T-helper 1 cell treated with Interleukin-12 subunit alpha and Interleukin-12 subunit beta and Interleukin-4 antibody, amounts not matched to agents 30 μg/mL and 1 μg/mL, for 36 hours (primary cell): ENCODE data around the gene SPTB.

Experiments used
- H3K27ac Mint-ChIP-seq: one replicate; pipeline ENCODE4 v1.8.0; 2021; ENCODE audit warnings: mild to moderate bottlenecking, mixed read lengths
- H3K27me3 Mint-ChIP-seq: one replicate; pipeline ENCODE4 v1.8.0; 2021; ENCODE audit warnings: low read depth, mixed read lengths
- H3K36me3 Mint-ChIP-seq: one replicate; pipeline ENCODE4 v1.8.0; 2021; ENCODE audit warnings: low read depth, mixed read lengths
- H3K4me1 Mint-ChIP-seq: one replicate; pipeline ENCODE4 v1.8.0; 2021; ENCODE audit warnings: low read depth, mixed read lengths
- H3K4me3 Mint-ChIP-seq: one replicate; pipeline ENCODE4 v1.8.0; 2021; ENCODE audit warnings: mild to moderate bottlenecking, moderate library complexity, mixed read lengths
- H3K9me3 Mint-ChIP-seq: one replicate; pipeline ENCODE4 v1.8.0; 2021; ENCODE audit warnings: mixed read lengths

The SPTB gene

GRCh38 chr14:64849940-64850339 lies 29.8 kb downstream of the SPTB start:
- no peaks in the 10 kb centered on the region for H3K36me3 Mint-ChIP-seq

GRCh38 chr14:64848239-64848638 lies 31.5 kb downstream of the SPTB start:
- H3K27ac Mint-ChIP-seq, result no peak overlapping the region
- no peaks in the 10 kb centered on the region for H3K36me3 Mint-ChIP-seq
- no peak overlapping the region for H3K4me3 Mint-ChIP-seq
- peaks cover 10% of the 10 kb centered on the region for H3K4me1 Mint-ChIP-seq
- no peaks in the 10 kb centered on the region for H3K9me3 Mint-ChIP-seq
- peaks cover 74% of the 10 kb centered on the region for H3K27me3 Mint-ChIP-seq

More at GRCh38 chr14:64849940-64850339, 29.8 kb downstream of the SPTB start:
- Mint-ChIP-seq H3K4me1 (peaks cover 10% of the 10 kb centered on the region), H3K4me3 (no peak overlapping the region), H3K27me3 (peaks cover 62% of the 10 kb centered on the region), H3K9me3 (no peaks in the 10 kb centered on the region), H3K27ac (no peak overlapping the region)

DNA sequence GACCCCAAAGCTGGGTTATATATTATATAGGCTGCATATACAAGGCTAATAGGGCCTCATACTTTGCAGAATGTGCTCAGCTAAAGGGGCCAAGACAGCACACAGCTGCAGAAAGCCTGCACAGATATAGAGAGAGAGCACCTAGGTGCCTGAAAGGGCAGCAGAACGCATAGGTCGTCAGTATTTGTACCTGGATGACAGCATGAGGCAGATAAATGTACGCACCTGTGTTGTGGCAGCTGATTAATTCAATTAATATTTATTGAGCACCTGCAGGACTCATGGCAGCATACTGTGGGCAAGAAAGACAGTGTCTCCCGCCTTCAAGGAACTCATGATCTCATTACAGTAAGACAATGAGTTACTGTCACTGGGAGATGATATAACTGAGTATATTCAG lies 33.4 kb downstream of the SPTB start:
- peaks cover 10% of the 10 kb centered on the region for H3K4me1 Mint-ChIP-seq
- no peak overlapping the region for H3K4me3 Mint-ChIP-seq
- no peaks in the 10 kb centered on the region for H3K9me3 Mint-ChIP-seq
- H3K27me3 Mint-ChIP-seq, result peaks cover 75% of the 10 kb centered on the region
- no peak overlapping the region for H3K27ac Mint-ChIP-seq
- H3K36me3 Mint-ChIP-seq, result no peaks in the 10 kb centered on the region

DNA sequence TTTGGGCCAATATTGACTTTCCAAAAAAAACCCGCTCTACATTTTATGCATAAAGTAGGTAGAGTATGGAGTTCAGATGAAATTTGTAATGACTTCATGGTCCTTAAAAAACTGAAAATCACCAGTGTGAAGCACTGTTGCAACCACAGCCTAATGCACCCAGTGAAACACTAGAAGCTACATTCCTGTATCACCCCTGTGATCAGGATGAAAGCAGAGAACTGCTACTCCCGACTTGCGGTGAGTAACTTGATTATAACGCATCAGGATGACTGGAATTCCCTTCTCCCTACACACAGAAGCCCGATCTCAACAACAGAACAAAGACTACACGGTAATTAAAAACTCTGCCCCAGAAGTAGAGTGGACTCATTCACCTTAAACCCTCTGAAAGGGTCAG lies 33.8 kb downstream of the SPTB start:
- H3K27ac Mint-ChIP-seq, result no peak overlapping the region
- H3K36me3 Mint-ChIP-seq, result no peaks in the 10 kb centered on the region
- H3K27me3 Mint-ChIP-seq, result peaks cover 76% of the 10 kb centered on the region
- no peaks in the 10 kb centered on the region for H3K9me3 Mint-ChIP-seq
- H3K4me3 Mint-ChIP-seq, result no peak overlapping the region
- peaks cover 10% of the 10 kb centered on the region for H3K4me1 Mint-ChIP-seq

DNA sequence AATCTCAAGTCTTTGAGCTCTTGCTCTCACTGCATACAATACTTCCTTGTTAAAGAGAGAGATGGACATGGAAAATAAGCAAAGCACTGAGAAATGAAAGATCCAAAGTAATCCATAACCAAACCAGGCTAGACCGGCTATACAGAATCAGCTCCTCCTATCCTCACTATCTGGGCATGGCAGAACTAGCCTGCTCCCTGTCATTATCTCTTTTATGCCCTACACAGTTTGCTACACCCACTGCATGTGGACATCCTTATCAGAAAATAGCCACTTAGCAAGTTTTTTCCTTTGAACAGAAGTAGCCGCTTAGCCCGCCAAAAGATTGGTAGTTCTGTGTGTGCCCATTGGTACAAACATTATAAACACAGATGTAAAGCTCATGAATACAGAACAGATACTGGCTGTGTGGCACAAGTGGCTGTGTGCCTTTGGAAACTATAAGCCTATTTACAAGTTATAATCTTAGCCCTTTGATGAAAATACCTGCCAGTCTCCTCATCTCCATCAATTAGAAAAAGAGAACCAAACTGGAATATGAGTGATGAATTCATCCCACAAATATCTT lies 34.7 kb downstream of the SPTB start:
- H3K4me3 Mint-ChIP-seq, result no peak overlapping the region
- H3K9me3 Mint-ChIP-seq, result no peaks in the 10 kb centered on the region
- H3K27me3 Mint-ChIP-seq, result peaks cover 69% of the 10 kb centered on the region

DNA sequence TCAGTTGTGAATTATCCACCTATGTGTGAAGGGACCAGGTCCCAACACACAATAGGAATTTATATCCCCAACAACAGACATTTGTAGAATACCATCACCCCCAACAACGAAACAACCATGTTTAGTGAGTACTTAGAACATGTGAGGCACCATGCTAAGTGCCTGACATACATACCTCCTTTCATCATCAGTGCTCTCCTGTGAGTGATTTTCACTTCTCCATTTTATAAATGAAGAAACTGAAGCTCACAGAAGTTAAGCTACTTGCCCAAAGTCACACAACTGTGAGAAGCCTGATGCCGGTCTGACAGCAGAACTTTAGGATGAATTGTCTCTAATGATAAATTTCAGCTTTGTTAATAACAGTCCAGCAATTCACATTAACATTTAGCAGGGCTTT lies 35.4 kb downstream of the SPTB start:
- Mint-ChIP-seq H3K36me3 (no peaks in the 10 kb centered on the region), H3K4me1 (peaks cover 10% of the 10 kb centered on the region), H3K9me3 (no peaks in the 10 kb centered on the region), H3K27ac (no peak overlapping the region), H3K27me3 (peaks cover 62% of the 10 kb centered on the region), H3K4me3 (no peak overlapping the region)

More for the DNA sequence above, 34.7 kb downstream of the SPTB start:
- H3K36me3 Mint-ChIP-seq, result no peaks in the 10 kb centered on the region
- H3K27ac Mint-ChIP-seq, result no peak overlapping the region
- peaks cover 10% of the 10 kb centered on the region for H3K4me1 Mint-ChIP-seq

DNA sequence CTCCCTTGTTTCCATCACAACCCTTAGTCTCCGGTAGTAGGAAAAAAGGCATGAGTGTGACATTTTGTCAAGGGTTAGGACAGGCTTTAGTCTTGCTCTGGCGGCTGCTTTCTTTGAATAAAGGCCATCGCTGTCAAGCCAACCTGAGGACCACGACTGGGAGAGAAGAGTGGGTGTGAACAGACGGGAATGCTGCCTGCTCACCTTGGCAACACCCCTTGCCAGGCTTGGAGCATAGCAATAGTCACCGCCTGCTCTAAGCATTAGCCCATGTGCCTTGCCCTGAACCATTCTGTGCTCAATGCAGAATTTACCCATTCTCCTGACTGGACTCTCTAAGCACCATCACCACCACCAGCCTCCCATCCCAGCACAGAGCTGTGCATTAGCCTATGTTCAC lies 36.2 kb downstream of the SPTB start:
- peaks cover 62% of the 10 kb centered on the region for H3K27me3 Mint-ChIP-seq
- H3K4me3 Mint-ChIP-seq, result no peak overlapping the region
- no peaks in the 10 kb centered on the region for H3K9me3 Mint-ChIP-seq
- H3K27ac Mint-ChIP-seq, result no peak overlapping the region
- H3K4me1 Mint-ChIP-seq, result peaks cover 10% of the 10 kb centered on the region
- H3K36me3 Mint-ChIP-seq, result no peaks in the 10 kb centered on the region

DNA sequence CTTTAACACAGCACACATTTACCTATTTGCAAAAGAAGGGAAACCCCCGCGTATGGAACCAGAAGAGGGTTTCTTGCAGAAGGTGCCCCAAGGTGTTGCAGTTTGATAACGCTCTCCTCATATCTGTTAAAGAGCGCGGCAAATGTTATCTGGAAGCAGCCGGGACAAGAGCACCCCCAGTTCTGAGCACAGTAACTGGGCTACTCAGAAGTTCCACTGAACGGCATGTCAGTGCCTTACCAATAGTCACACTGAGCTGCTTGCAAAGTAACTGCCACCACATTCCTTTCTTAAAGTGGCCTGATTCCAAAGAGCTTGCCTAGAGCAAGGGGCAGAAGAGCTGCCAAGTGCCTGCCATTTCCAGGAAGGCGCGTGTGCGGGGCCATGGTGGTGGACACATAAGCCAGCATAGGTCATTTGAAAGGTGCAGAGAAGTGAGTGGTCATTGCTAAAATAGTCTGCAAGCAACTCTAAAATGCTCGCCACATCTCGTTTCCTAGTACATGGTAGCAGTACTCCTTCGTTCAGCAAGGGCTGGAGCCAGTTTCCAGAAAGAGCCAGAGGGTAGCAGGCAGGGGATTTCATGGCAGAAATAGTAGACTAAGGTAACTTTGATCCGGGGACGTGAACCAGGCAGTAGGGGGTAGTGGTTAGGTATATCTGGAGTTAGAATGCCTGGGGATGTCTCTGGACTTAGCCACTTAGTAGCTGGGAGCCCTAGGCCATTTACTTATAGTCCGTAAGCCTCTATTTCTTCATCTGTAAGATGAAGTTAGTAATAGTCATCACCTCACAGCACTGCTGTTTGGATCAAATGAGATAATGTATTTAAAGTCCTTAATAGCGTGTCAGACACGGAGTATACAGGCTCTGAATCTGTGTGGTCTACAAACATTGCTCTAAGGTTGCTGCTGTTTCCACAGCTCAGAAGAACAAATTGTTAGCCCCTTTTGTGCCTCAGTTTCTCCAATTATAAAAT lies 37.6 kb downstream of the SPTB start:
- H3K4me1 Mint-ChIP-seq, result no peaks in the 10 kb centered on the region
- no peaks in the 10 kb centered on the region for H3K36me3 Mint-ChIP-seq
- no peaks in the 10 kb centered on the region for H3K9me3 Mint-ChIP-seq
- H3K27me3 Mint-ChIP-seq, result peaks cover 55% of the 10 kb centered on the region
- H3K4me3 Mint-ChIP-seq, result no peak overlapping the region
- H3K27ac Mint-ChIP-seq, result no peak overlapping the region

DNA sequence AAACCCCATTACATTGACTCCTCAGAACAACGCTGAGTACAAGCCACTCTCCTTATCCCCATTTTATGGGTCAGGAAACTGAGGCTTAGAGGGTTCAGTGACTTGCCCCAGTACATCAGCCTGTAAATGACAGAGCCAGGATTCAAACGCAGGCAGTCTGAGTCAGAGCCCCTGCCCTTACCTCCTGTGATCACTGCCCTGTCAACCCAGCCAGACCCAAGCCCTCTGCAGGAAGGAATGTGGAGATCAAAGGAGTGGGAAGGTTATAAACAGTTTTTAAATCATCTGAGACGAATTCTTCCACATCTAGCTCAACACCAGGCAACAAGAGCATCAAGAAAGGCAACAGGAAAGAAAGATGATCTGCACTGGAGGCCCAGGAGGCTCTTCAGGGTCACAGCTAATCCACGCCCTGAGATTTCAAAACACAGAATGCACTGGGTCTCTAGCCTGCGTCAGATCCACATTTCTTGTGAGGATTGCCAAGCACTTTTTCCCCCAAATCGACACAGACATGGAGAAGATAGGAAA lies 38.5 kb downstream of the SPTB start:
- H3K9me3 Mint-ChIP-seq, result no peaks in the 10 kb centered on the region
- H3K4me3 Mint-ChIP-seq, result no peak overlapping the region
- H3K4me1 Mint-ChIP-seq, result no peaks in the 10 kb centered on the region
- H3K27ac Mint-ChIP-seq, result no peak overlapping the region
- peaks cover 55% of the 10 kb centered on the region for H3K27me3 Mint-ChIP-seq
- H3K36me3 Mint-ChIP-seq, result no peaks in the 10 kb centered on the region

GRCh38 chr14:64838656-64839055 lies 41.1 kb downstream of the SPTB start:
- Mint-ChIP-seq H3K9me3 (no peaks in the 10 kb centered on the region), H3K36me3 (no peaks in the 10 kb centered on the region), H3K4me1 (no peaks in the 10 kb centered on the region), H3K27ac (no peak overlapping the region), H3K27me3 (peaks cover 32% of the 10 kb centered on the region), H3K4me3 (no peak overlapping the region)

- Mint-ChIP-seq H3K9me3 (no peaks in the 10 kb centered on the region), H3K4me1 (no peaks in the 10 kb centered on the region), H3K4me3 (no peak overlapping the region), H3K36me3 (no peaks in the 10 kb centered on the region), H3K27me3 (peaks cover 15% of the 10 kb centered on the region), H3K27ac (no peak overlapping the region)
Observed at GRCh38 chr14:64835431-64835830, 44.3 kb downstream of the SPTB start.

DNA sequence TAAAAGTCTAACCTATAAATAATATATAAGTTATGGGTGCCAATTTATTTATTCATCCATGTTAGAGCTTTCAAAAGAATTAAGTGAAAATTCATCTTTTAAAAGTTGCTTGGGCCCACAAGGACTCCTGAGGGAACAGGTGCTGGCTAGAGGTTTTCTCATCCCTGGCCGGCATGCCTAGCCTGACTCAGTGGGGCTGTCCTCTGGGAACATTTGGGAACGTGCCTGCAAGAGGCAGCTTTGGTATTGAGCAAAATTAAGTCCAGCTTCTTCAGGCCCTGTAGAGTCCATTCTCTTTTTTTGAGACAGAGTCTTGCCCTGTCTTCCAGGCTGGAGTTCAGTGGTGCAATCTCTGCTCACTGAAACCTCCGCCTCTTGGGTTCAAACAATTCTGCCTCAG lies 44.7 kb downstream of the SPTB start:
- no peaks in the 10 kb centered on the region for H3K9me3 Mint-ChIP-seq
- no peaks in the 10 kb centered on the region for H3K36me3 Mint-ChIP-seq
- H3K4me3 Mint-ChIP-seq, result no peak overlapping the region
- H3K4me1 Mint-ChIP-seq, result no peaks in the 10 kb centered on the region
- H3K27me3 Mint-ChIP-seq, result peaks cover 16% of the 10 kb centered on the region
- H3K27ac Mint-ChIP-seq, result no peak overlapping the region

GRCh38 chr14:64831419-64831818 lies 48.3 kb downstream of the SPTB start:
- Mint-ChIP-seq H3K36me3 (no peaks in the 10 kb centered on the region), H3K4me3 (no peak overlapping the region), H3K27me3 (peaks cover 22% of the 10 kb centered on the region), H3K4me1 (no peaks in the 10 kb centered on the region), H3K9me3 (no peaks in the 10 kb centered on the region), H3K27ac (no peak overlapping the region)

GRCh38 chr14:64830961-64831360 lies 48.7 kb downstream of the SPTB start:
- Mint-ChIP-seq H3K27me3 (peaks cover 21% of the 10 kb centered on the region), H3K36me3 (no peaks in the 10 kb centered on the region), H3K4me3 (no peak overlapping the region), H3K27ac (no peak overlapping the region), H3K9me3 (no peaks in the 10 kb centered on the region), H3K4me1 (no peaks in the 10 kb centered on the region)

GRCh38 chr14:64828071-64828470 lies 51.6 kb downstream of the SPTB start:
- Mint-ChIP-seq H3K4me3 (no peak overlapping the region), H3K36me3 (no peaks in the 10 kb centered on the region), H3K9me3 (no peaks in the 10 kb centered on the region), H3K27me3 (peaks cover 39% of the 10 kb centered on the region), H3K27ac (no peak overlapping the region), H3K4me1 (no peaks in the 10 kb centered on the region)
